Measurements from ENCODE around the gene PDE4D. TPM values are rescaled to one million over a fixed set of nuclear protein-coding genes. Genes with fewer than 3 reads are reported as not detected.

PDE4D gene
- total RNA-seq, 1 experiment from 2014 or later: 2.1 TPM

DNA sequence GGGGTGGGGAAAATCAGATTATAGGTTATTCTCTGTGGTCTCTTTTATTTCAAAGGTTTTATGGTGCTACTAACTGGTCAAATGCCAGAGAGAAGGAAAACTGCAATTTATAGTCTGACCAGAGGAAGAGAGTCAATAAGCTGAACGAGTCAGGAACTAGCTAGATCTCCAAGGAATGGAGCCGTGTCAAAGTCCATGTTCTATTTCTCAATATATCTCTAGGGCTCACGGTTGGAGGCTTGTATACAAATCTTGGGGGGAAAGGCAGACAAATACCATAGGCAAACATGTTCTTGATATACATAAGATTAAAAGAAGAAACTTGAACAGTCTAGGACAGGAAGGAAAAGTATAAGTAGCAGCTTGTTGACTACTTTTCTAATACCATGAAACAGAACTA is 627.1 kb downstream of the PDE4D start:
- Histone ChIP-seq H4K91ac (ENCODE audit: insufficient read length, low read depth, low read length) (no peak overlapping the region), H3K4me1 (ENCODE audit: insufficient read depth, low read length) (no peaks in the 10 kb centered on the region), H3T11ph (ENCODE audit: low read length) (no peak overlapping the region), H3K27me3 (ENCODE audit: insufficient read depth, low read length) (no peaks in the 10 kb centered on the region), H3K4ac (ENCODE audit: low read depth, low read length) (no peak overlapping the region), H3K9ac (ENCODE audit: extremely low read depth, insufficient read length, low read length) (no peak overlapping the region), H2AK5ac (ENCODE audit: insufficient read length, low read length) (no peak overlapping the region), H4K5ac (ENCODE audit: insufficient read length, low read depth, low read length) (no peak overlapping the region), H3K14ac (ENCODE audit: insufficient read depth, low read length) (no peak overlapping the region), H3K9me3 (ENCODE audit: control insufficient read depth, low read depth, low read length) (no peaks in the 10 kb centered on the region), H2BK12ac (ENCODE audit: insufficient read length, low read depth, low read length) (no peak overlapping the region), H3K79me1 (ENCODE audit: insufficient read depth, low read depth, low read length, poor library complexity, severe bottlenecking) (no peaks in the 10 kb centered on the region), H3K79me2 (ENCODE audit: insufficient read depth, low read length) (no peaks in the 10 kb centered on the region), H2BK20ac (ENCODE audit: low read depth, low read length, poor library complexity, severe bottlenecking) (no peak overlapping the region), H2BK120ac (ENCODE audit: low read depth, low read length, poor library complexity, severe bottlenecking) (no peak overlapping the region), H3K23ac (ENCODE audit: insufficient read length, low read depth, low read length) (no peak overlapping the region), H3K4me2 (ENCODE audit: insufficient read depth, insufficient read length, low read length) (no peak overlapping the region), H2AFZ (ENCODE audit: low read length) (no peak overlapping the region), H3K23me2 (ENCODE audit: insufficient read length, low read depth, low read length, poor library complexity, severe bottlenecking) (no peaks in the 10 kb centered on the region), H3K27ac (ENCODE audit: insufficient read length, low read depth, low read length) (no peak overlapping the region), H3K18ac (ENCODE audit: insufficient read length, low read depth, low read length) (no peak overlapping the region), H4K8ac (replicated peaks; ENCODE audit: insufficient read length, low read depth, low read length) (no peak overlapping the region), H2BK15ac (ENCODE audit: low read depth, low read length) (no peak overlapping the region), H2BK5ac (ENCODE audit: insufficient read length, low read length) (no peak overlapping the region), H4K20me1 (ENCODE audit: control insufficient read depth, insufficient read depth, insufficient read length) (no peaks in the 10 kb centered on the region), H3K56ac (ENCODE audit: insufficient read length, low read depth, low read length) (no peak overlapping the region)
- no peak for DNase-seq
- Mint-ChIP-seq H3K27me3 (ENCODE audit: low read depth) (no peaks in the 10 kb centered on the region), H3K9me3 (no peaks in the 10 kb centered on the region), H3K27ac (no peak overlapping the region; a peak in 1 of 7 replicates), H3K4me1 (peaks cover 8 to 12% of the 10 kb centered on the region in 2 experiments), H3K4me3 (no peak overlapping the region), H3K36me3 (ENCODE audit: insufficient read depth in 1 of 3, low read depth in 3 of 3) (no peaks in the 10 kb centered on the region)
- WGBS (ENCODE audit: extremely low coverage, insufficient read length, low lambda C conversion rate): no CpG with 5 or more reads among the region's 3 CpGs
- TF ChIP-seq, protein P1, sequence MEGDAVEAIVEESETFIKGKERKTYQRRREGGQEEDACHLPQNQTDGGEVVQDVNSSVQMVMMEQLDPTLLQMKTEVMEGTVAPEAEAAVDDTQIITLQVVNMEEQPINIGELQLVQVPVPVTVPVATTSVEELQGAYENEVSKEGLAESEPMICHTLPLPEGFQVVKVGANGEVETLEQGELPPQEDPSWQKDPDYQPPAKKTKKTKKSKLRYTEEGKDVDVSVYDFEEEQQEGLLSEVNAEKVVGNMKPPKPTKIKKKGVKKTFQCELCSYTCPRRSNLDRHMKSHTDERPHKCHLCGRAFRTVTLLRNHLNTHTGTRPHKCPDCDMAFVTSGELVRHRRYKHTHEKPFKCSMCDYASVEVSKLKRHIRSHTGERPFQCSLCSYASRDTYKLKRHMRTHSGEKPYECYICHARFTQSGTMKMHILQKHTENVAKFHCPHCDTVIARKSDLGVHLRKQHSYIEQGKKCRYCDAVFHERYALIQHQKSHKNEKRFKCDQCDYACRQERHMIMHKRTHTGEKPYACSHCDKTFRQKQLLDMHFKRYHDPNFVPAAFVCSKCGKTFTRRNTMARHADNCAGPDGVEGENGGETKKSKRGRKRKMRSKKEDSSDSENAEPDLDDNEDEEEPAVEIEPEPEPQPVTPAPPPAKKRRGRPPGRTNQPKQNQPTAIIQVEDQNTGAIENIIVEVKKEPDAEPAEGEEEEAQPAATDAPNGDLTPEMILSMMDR (conservative IDR thresholded peaks at IDR 0.05): no peak
